ENCODE results near the gene SMG6.

SMG6 gene

GRCh38 chr17:2040219-2040827 lies 263.3 kb downstream of the SMG6 start:
- Histone ChIP-seq H3K79me2 (ENCODE audit: insufficient read depth, low read length) (no peaks in the 10 kb centered on the region), H3F3A (ENCODE audit: insufficient read depth, low read length) (no peaks in the 10 kb centered on the region), H3K27ac (ENCODE audit: low read depth, low read length, poor library complexity, severe bottlenecking) (no peak overlapping the region), H3K4me1 (ENCODE audit: insufficient read depth, low read length, severe bottlenecking) (peaks cover 17% of the 10 kb centered on the region), H3K27me3 (ENCODE audit: insufficient read depth, low read length) (no peaks in the 10 kb centered on the region), H3K9me3 (ENCODE audit: low read length) (no peaks in the 10 kb centered on the region), H3K4me3 (ENCODE audit: low read depth, low read length, poor library complexity, severe bottlenecking) (no peak overlapping the region), H2AFZ (ENCODE audit: low read length) (no peak overlapping the region), H3K4me2 (ENCODE audit: low read length) (no peak overlapping the region), H3K36me3 (ENCODE audit: insufficient read depth, low read length) (peaks cover 52% of the 10 kb centered on the region), H4K20me1 (ENCODE audit: insufficient read depth, low read length) (no peaks in the 10 kb centered on the region), H3K9me2 (ENCODE audit: low read depth, low read length) (no peaks in the 10 kb centered on the region), H3K9ac (ENCODE audit: low read length) (no peak overlapping the region)
- TF ChIP-seq CTCF (IDR thresholded peaks at IDR 0.05; ENCODE audit: low read length) = no peak
- no peak for TF ChIP-seq EZH2 (IDR thresholded peaks at IDR 0.05; ENCODE audit: borderline replicate concordance, low read length)

GRCh38 chr17:2037155-2037554 lies 266.4 kb downstream of the SMG6 start:
- no peaks in the 10 kb centered on the region for H3F3A ChIP-seq (ENCODE audit: insufficient read depth, low read length)
- H3K27ac ChIP-seq (ENCODE audit: low read depth, low read length, poor library complexity, severe bottlenecking) = no peak overlapping the region
- no peak overlapping the region for H3K4me3 ChIP-seq (ENCODE audit: low read depth, low read length, poor library complexity, severe bottlenecking)
- H3K4me2 ChIP-seq (ENCODE audit: low read length) = no peak overlapping the region
- TF ChIP-seq CTCF (IDR thresholded peaks at IDR 0.05; ENCODE audit: low read length) (no peak), EZH2 (IDR thresholded peaks at IDR 0.05; ENCODE audit: borderline replicate concordance, low read length) (no peak)
- H3K27me3 ChIP-seq (ENCODE audit: insufficient read depth, low read length) = no peaks in the 10 kb centered on the region
- H3K36me3 ChIP-seq (ENCODE audit: insufficient read depth, low read length) = peaks cover 28% of the 10 kb centered on the region
- no peaks in the 10 kb centered on the region for H3K9me3 ChIP-seq (ENCODE audit: low read length)
- H3K79me2 ChIP-seq (ENCODE audit: insufficient read depth, low read length) = no peaks in the 10 kb centered on the region
- H3K4me1 ChIP-seq (ENCODE audit: insufficient read depth, low read length, severe bottlenecking) = peaks cover 5% of the 10 kb centered on the region
- no peaks in the 10 kb centered on the region for H3K9me2 ChIP-seq (ENCODE audit: low read depth, low read length)
- no peak overlapping the region for H2AFZ ChIP-seq (ENCODE audit: low read length)
- no peak overlapping the region for H3K9ac ChIP-seq (ENCODE audit: low read length)
- H4K20me1 ChIP-seq (ENCODE audit: insufficient read depth, low read length) = no peaks in the 10 kb centered on the region

GRCh38 chr17:2035541-2036488 lies 267.8 kb downstream of the SMG6 start:
- peaks cover 10% of the 10 kb centered on the region for H3K4me1 ChIP-seq (ENCODE audit: insufficient read depth, low read length, severe bottlenecking)
- H3K27me3 ChIP-seq (ENCODE audit: insufficient read depth, low read length) = no peaks in the 10 kb centered on the region
- no peaks in the 10 kb centered on the region for H3K9me2 ChIP-seq (ENCODE audit: low read depth, low read length)
- H3K27ac ChIP-seq (ENCODE audit: low read depth, low read length, poor library complexity, severe bottlenecking) = no peak overlapping the region
- no peaks in the 10 kb centered on the region for H3K79me2 ChIP-seq (ENCODE audit: insufficient read depth, low read length)
- H3K9me3 ChIP-seq (ENCODE audit: low read length) = no peaks in the 10 kb centered on the region
- no peak overlapping the region for H2AFZ ChIP-seq (ENCODE audit: low read length)
- H3F3A ChIP-seq (ENCODE audit: insufficient read depth, low read length) = no peaks in the 10 kb centered on the region
- H3K9ac ChIP-seq (ENCODE audit: low read length) = no peak overlapping the region
- TF ChIP-seq EZH2 (IDR thresholded peaks at IDR 0.05; ENCODE audit: borderline replicate concordance, low read length) = no peak
- no peak for TF ChIP-seq CTCF (IDR thresholded peaks at IDR 0.05; ENCODE audit: low read length)
- peaks cover 28% of the 10 kb centered on the region for H3K36me3 ChIP-seq (ENCODE audit: insufficient read depth, low read length)
- H4K20me1 ChIP-seq (ENCODE audit: insufficient read depth, low read length) = no peaks in the 10 kb centered on the region
- H3K4me2 ChIP-seq (ENCODE audit: low read length) = no peak overlapping the region
- H3K4me3 ChIP-seq (ENCODE audit: low read depth, low read length, poor library complexity, severe bottlenecking) = no peak overlapping the region

All from OCI-LY1 (cell line).